ENCODE measurements around the gene TMEM240. TPM values are rescaled to one million over a fixed set of nuclear protein-coding genes. Genes with fewer than 3 reads are reported as not detected.
"Not testable (repeated sequence)": the region's sequence is repeated elsewhere in the genome, so short reads cannot be mapped to it uniquely, and the experiment has no call there.

The TMEM240 gene
- total RNA-seq, 2 donors from 2014 or later = 11.1 TPM

DNA sequence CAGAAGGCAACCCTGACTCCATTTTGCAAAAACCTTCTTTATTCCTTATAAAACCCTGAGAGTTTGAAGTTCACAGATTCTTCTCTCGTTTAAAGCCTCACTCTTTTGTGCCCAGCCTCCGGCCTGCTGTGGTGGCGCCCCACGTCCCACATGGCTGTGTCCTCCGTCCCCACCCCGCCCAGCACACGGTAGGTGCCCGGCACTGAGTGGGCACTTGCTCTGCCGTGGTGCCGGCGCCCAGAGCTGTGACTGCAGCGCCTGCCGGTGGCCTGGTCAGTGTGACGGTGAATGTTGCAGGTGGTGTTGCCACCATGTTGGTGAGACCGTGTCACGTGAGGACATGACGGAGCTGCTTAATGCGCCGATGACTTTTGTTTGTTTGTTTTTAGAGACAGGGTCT, 19.1 kb downstream of the TMEM240 start:
- H3K4me1 ChIP-seq (ENCODE audit: control insufficient read depth in 1 of 2, low read depth in 2 of 2) = no peaks in the 10 kb centered on the region
- H3K27ac ChIP-seq = no peak overlapping the region
- TF ChIP-seq, protein P1, sequence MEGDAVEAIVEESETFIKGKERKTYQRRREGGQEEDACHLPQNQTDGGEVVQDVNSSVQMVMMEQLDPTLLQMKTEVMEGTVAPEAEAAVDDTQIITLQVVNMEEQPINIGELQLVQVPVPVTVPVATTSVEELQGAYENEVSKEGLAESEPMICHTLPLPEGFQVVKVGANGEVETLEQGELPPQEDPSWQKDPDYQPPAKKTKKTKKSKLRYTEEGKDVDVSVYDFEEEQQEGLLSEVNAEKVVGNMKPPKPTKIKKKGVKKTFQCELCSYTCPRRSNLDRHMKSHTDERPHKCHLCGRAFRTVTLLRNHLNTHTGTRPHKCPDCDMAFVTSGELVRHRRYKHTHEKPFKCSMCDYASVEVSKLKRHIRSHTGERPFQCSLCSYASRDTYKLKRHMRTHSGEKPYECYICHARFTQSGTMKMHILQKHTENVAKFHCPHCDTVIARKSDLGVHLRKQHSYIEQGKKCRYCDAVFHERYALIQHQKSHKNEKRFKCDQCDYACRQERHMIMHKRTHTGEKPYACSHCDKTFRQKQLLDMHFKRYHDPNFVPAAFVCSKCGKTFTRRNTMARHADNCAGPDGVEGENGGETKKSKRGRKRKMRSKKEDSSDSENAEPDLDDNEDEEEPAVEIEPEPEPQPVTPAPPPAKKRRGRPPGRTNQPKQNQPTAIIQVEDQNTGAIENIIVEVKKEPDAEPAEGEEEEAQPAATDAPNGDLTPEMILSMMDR (IDR thresholded peaks at IDR 0.05) = no peak
- DNase-seq (ENCODE audit: low spot score) (no peak), ATAC-seq (ENCODE audit: insufficient number of reproducible peaks, low FRiP score, low read depth) (no peak)
- peaks cover 5% of the 10 kb centered on the region for H3K36me3 ChIP-seq
- no peaks in the 10 kb centered on the region for H3K9me3 ChIP-seq
- H3K4me3 ChIP-seq = no peak overlapping the region
- H3K27me3 ChIP-seq (replicated peaks; ENCODE audit: insufficient read depth) = no peaks in the 10 kb centered on the region

DNA sequence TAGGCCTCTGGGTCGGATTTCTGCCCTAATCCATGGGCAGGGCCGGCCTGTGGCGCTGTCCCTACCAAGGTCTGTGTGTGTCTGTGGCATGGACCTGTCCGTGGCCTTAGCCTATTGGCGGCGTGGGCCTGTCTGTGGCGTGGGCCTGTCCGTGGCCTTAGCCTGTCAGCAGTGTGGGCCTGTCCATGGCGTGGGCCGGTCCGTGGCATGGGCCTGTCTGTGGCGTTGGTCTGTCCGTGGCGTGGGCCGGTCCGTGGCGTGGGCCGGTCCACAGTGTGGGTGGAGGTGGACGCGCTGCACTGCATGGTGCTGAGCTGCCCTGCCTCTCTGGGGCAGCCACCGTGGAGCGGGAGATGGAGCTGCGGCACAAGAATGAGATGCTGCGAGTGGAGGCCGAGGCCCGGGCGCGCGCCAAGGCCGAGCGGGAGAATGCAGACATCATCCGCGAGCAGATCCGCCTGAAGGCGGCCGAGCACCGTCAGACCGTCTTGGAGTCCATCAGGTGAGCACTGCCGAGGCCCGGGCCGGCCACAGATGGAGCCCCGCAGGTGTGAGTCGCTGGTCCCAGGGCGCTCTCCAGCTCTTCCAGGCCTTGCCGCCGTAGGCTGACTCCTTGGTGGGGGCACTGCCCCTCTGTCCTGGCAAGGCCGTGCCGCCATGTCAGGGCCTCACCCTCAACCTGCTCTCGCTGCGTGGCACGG, 20.5 kb downstream of the TMEM240 start:
- not testable (repeated sequence) for H3K4me1 ChIP-seq (ENCODE audit: control insufficient read depth in 1 of 2, low read depth in 2 of 2); H3K9me3 ChIP-seq; H3K27ac ChIP-seq; H3K36me3 ChIP-seq; DNase-seq (ENCODE audit: low spot score); ATAC-seq (ENCODE audit: insufficient number of reproducible peaks, low FRiP score, low read depth); H3K4me3 ChIP-seq; H3K27me3 ChIP-seq (replicated peaks; ENCODE audit: insufficient read depth)

DNA sequence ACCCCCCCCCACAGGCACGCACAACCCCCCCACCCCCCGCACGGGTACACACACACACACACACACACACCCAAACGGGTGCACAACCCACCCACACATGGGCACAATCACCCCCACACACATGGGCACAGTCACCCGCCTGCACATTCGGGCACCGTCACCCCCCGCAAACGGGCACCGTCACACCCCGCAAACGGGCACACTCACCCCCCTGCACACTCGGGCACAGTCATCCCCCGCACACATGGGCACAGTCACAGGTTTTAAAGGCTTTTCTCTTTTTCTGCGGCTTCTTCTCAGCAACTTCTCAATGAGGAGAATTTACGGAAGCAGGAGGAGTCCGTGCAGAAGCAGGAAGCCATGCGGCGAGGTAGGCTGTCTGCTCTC, 21.8 kb downstream of the TMEM240 start:
- H3K27me3 ChIP-seq (replicated peaks; ENCODE audit: insufficient read depth); H3K4me1 ChIP-seq (ENCODE audit: control insufficient read depth in 1 of 2, low read depth in 2 of 2); H3K36me3 ChIP-seq; H3K9me3 ChIP-seq; H3K4me3 ChIP-seq; ATAC-seq (ENCODE audit: insufficient number of reproducible peaks, low FRiP score, low read depth); DNase-seq (ENCODE audit: low spot score); H3K27ac ChIP-seq: not testable (repeated sequence)

- Histone ChIP-seq H3K36me3 (peaks cover 5% of the 10 kb centered on the region), H3K4me3 (no peak overlapping the region), H3K27me3 (replicated peaks; ENCODE audit: insufficient read depth) (no peaks in the 10 kb centered on the region), H3K4me1 (ENCODE audit: control insufficient read depth in 1 of 2, low read depth in 2 of 2) (no peaks in the 10 kb centered on the region), H3K9me3 (no peaks in the 10 kb centered on the region), H3K27ac (no peak overlapping the region)
- ATAC-seq (ENCODE audit: insufficient number of reproducible peaks, low FRiP score, low read depth) (no peak), DNase-seq (ENCODE audit: low spot score) (no peak)
- TF ChIP-seq, protein P1 (IDR thresholded peaks at IDR 0.05) = no peak
These were observed 22.3 kb downstream of the TMEM240 start for GRCh38 chr1:1517973-1518620.

DNA sequence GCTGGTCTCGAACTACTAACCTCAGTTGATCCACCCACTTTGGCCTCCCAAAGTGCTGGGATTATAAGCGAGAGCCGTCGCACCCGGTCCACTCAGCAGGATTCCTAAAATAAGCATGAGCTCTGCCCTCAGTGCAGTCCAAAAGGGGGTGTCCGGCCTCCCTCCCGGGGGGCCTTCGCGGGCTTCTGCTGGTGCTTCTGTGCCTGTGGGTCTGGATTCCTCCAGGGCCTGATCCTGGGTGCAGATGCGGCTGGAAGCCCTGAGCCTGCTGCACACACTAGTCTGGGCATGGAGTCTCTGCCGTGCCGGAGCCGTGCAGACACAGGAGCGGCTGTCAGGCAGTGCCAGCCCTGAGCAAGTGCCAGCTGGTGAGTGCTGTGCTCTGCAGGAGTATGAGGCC, 23.5 kb downstream of the TMEM240 start:
- DNase-seq (ENCODE audit: low spot score); H3K4me3 ChIP-seq; ATAC-seq (ENCODE audit: insufficient number of reproducible peaks, low FRiP score, low read depth); H3K36me3 ChIP-seq; H3K9me3 ChIP-seq; H3K27ac ChIP-seq; H3K4me1 ChIP-seq (ENCODE audit: control insufficient read depth in 1 of 2, low read depth in 2 of 2); H3K27me3 ChIP-seq (replicated peaks; ENCODE audit: insufficient read depth): not testable (repeated sequence)

- H3K4me1 ChIP-seq (ENCODE audit: control insufficient read depth in 1 of 2, low read depth in 2 of 2) = peaks cover 2 to 10% of the 10 kb centered on the region in 2 donors
- not testable (repeated sequence) for H3K4me3 ChIP-seq; ATAC-seq (ENCODE audit: insufficient number of reproducible peaks, low FRiP score, low read depth); H3K36me3 ChIP-seq; H3K27me3 ChIP-seq (replicated peaks; ENCODE audit: insufficient read depth); H3K27ac ChIP-seq; H3K9me3 ChIP-seq; DNase-seq (ENCODE audit: low spot score)
These were observed 26.0 kb downstream of the TMEM240 start for GRCh38 chr1:1514376-1514775.

DNA sequence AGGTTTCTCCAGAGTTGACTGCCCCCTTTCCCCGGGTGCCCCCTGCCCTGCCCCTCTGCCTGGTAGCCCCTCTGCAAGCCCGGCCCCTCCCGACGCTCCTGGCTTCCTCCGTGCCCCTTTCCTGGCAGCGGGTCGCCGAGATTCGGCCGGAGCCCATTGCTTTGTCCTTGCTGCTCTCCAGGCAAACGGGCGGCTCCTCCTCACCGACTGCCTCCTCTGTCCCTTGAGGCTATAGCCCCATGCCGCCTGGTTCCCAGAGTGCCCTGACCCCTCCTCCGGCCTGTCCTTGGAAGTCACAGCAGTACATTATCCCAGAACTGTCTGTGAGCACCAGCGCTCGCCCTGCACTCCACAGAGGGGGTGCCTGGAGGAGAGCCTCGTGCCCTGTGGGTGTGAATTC, 26.7 kb downstream of the TMEM240 start:
- H3K4me3 ChIP-seq; ATAC-seq (ENCODE audit: insufficient number of reproducible peaks, low FRiP score, low read depth); H3K27ac ChIP-seq; H3K9me3 ChIP-seq; H3K27me3 ChIP-seq (replicated peaks; ENCODE audit: insufficient read depth); H3K36me3 ChIP-seq; DNase-seq (ENCODE audit: low spot score): not testable (repeated sequence)
- H3K4me1 ChIP-seq (ENCODE audit: control insufficient read depth in 1 of 2, low read depth in 2 of 2) = peaks cover 2 to 10% of the 10 kb centered on the region in 2 donors

GRCh38 chr1:1512425-1512824, 28.0 kb downstream of the TMEM240 start:
- Histone ChIP-seq H3K4me3 (peak overlapping the region; percentile 76), H3K4me1 (ENCODE audit: control insufficient read depth in 1 of 2, low read depth in 2 of 2) (peaks cover 2 to 10% of the 10 kb centered on the region in 2 donors)
- H3K9me3 ChIP-seq; H3K27ac ChIP-seq; H3K36me3 ChIP-seq; ATAC-seq (ENCODE audit: insufficient number of reproducible peaks, low FRiP score, low read depth); DNase-seq (ENCODE audit: low spot score); H3K27me3 ChIP-seq (replicated peaks; ENCODE audit: insufficient read depth): not testable (repeated sequence)

Data from thoracic aorta (tissue), 2 donors.